Activated B cell treated with CpG ODN at 0.5 μM for 24 hours (primary cell): ENCODE results near the gene SIRT4. TPM values are rescaled to one million over a fixed set of nuclear protein-coding genes. Genes with fewer than 3 reads are reported as not detected.

Source experiments
- ATAC-seq: fragments of 200-7000 bp; cut with Tn5 transposase; one replicate; pipeline ENCODE4 v1.10.0; 2021; ENCODE audit warnings: low read depth, mild to moderate bottlenecking, moderate library complexity
- CTCF ChIA-PET: fragments of 350-600 bp; sonication (Branson Sonifier 250); formaldehyde crosslinking; loops from one replicate; lab custom pipeline; 2021; ENCODE audit warnings: antibody characterized with exemption; lab: Charles Lee
- POLR2A ChIA-PET: fragments of 350-600 bp; sonication (Branson Sonifier 250); formaldehyde crosslinking; loops from one replicate; lab custom pipeline; 2021; ENCODE audit warnings: antibody characterized with exemption; lab: Charles Lee
- DNase-seq: peaks from one replicate; pipeline ENCODE4 v3.0.0; 2022
- H3K27ac Mint-ChIP-seq: one replicate; pipeline ENCODE4 v1.8.0; 2020; ENCODE audit warnings: mixed read lengths
- H3K27me3 Mint-ChIP-seq: one replicate; pipeline ENCODE4 v1.8.0; 2021; ENCODE audit warnings: mixed read lengths
- H3K36me3 Mint-ChIP-seq: one replicate; pipeline ENCODE4 v1.8.0; 2021; ENCODE audit warnings: low read depth, mixed read lengths
- H3K4me1 Mint-ChIP-seq: one replicate; pipeline ENCODE4 v1.8.0; 2021; ENCODE audit warnings: mixed read lengths
- H3K4me3 Mint-ChIP-seq: one replicate; pipeline ENCODE4 v1.8.0; 2020; ENCODE audit warnings: mild to moderate bottlenecking, mixed read lengths
- H3K9me3 Mint-ChIP-seq: one replicate; pipeline ENCODE4 v1.8.0; 2020; ENCODE audit warnings: mixed read lengths
- intact Hi-C: fragments of 100-400 bp; cut with micrococcal nuclease; formaldehyde crosslinking; loops from one replicate; pipeline ENCODE4 v1.15.1; 2024
- total RNA-seq: library from RNA; stranded (reverse); gene quantifications from 2 replicates; pipeline ENCODE4 v1.2.3, GENCODE V29; 2022
- TF ChIP-seq, protein P1 (sequence below): fragments of 200-600 bp; IDR thresholded peaks from one replicate; pipeline ENCODE4 v1.8.0; 2022; ENCODE audit warnings: antibody characterized with exemption, mild to moderate bottlenecking

The SIRT4 gene
- total RNA-seq, 1 donor from 2014 or later: 1.6 TPM

- ATAC-seq: peak; percentile 57
- DNase-seq: no peak
- ChIA-PET CTCF (no interaction called here), POLR2A (interaction anchor here (0.6 kb wide), 1 partner anchor 88 kb away, joined by 3 read pairs; no protein-coding TSS in a partner anchor)
- peaks cover 69% of the 10 kb centered on the region for H3K27me3 Mint-ChIP-seq
- no peaks in the 10 kb centered on the region for H3K9me3 Mint-ChIP-seq
- TF ChIP-seq, protein P1, sequence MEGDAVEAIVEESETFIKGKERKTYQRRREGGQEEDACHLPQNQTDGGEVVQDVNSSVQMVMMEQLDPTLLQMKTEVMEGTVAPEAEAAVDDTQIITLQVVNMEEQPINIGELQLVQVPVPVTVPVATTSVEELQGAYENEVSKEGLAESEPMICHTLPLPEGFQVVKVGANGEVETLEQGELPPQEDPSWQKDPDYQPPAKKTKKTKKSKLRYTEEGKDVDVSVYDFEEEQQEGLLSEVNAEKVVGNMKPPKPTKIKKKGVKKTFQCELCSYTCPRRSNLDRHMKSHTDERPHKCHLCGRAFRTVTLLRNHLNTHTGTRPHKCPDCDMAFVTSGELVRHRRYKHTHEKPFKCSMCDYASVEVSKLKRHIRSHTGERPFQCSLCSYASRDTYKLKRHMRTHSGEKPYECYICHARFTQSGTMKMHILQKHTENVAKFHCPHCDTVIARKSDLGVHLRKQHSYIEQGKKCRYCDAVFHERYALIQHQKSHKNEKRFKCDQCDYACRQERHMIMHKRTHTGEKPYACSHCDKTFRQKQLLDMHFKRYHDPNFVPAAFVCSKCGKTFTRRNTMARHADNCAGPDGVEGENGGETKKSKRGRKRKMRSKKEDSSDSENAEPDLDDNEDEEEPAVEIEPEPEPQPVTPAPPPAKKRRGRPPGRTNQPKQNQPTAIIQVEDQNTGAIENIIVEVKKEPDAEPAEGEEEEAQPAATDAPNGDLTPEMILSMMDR: no peak
- intact Hi-C loops: no loop called here
- H3K4me3 Mint-ChIP-seq: no peak overlapping the region
- H3K27ac Mint-ChIP-seq: no peak overlapping the region
- peaks cover 3% of the 10 kb centered on the region for H3K4me1 Mint-ChIP-seq
- no peaks in the 10 kb centered on the region for H3K36me3 Mint-ChIP-seq
Observed at GRCh38 chr12:120361506-120362208, 59.5 kb downstream of the SIRT4 start.

Other genes starting within 250 kb of the SIRT4 start
- gene RAB35, start 185.6 kb upstream of the SIRT4 start, total RNA-seq: 43.8 and 45.6 TPM in 2 replicates
- 116 and 155 TPM in 2 replicates for gene GCN1, start 107.6 kb upstream of the SIRT4 start, total RNA-seq
- 3,622 and 3,871 TPM in 2 replicates for gene RPLP0, start 101.2 kb upstream of the SIRT4 start, total RNA-seq
- gene PXN, start 36.6 kb upstream of the SIRT4 start, total RNA-seq: 1.7 and 2.9 TPM in 2 replicates
- gene RNU4-2, start 10.4 kb upstream of the SIRT4 start, total RNA-seq: 12,977 and 14,722 TPM in 2 replicates
- gene RNU4-1, start 9.1 kb upstream of the SIRT4 start, total RNA-seq: 3,997 and 4,399 TPM in 2 replicates
- gene PLA2G1B, start 25.5 kb downstream of the SIRT4 start, total RNA-seq: not detected in 2 replicates
- gene MSI1, start 66.8 kb downstream of the SIRT4 start, total RNA-seq: not detected in 2 replicates
- gene COX6A1, start 135.8 kb downstream of the SIRT4 start, total RNA-seq: 255 and 292 TPM in 2 replicates
- 18.2 and 18.6 TPM in 2 replicates for gene TRIAP1, start 144.1 kb downstream of the SIRT4 start, total RNA-seq
- gene GATC, start 144.1 kb downstream of the SIRT4 start, total RNA-seq: 33.4 and 35.2 TPM in 2 replicates
- 191 and 192 TPM in 2 replicates for gene SRSF9, start 167.4 kb downstream of the SIRT4 start, total RNA-seq
- 159 and 180 TPM in 2 replicates for gene DYNLL1, start 193.8 kb downstream of the SIRT4 start, total RNA-seq
- 25.3 and 29.5 TPM in 2 replicates for gene COQ5, start 226.8 kb downstream of the SIRT4 start, total RNA-seq
- 180 and 200 TPM in 2 replicates for gene RNF10, start 232.0 kb downstream of the SIRT4 start, total RNA-seq